PC-3 (cell line): ENCODE data around the gene BRD4. TPM values are rescaled to one million over a fixed set of nuclear protein-coding genes. Genes with fewer than 3 reads are reported as not detected.

Source experiments
- ATAC-seq: fragments of 200-7000 bp; cut with Tn5 transposase; 2 replicates; pipeline ENCODE4 v1.9.1; 2020; ENCODE audit warnings: mild to moderate bottlenecking, moderate library complexity
- BruUV-seq: library from RNA; stranded (reverse); fragments of 400-500 nt; replicated peaks from 2 replicates; lab custom pipeline; 2021; lab: Mats Ljungman, UMichigan
- CTCF ChIA-PET: fragments of 300-600 bp; sonication (Branson Sonifier 250); formaldehyde crosslinking; loops from one replicate; lab custom pipeline; 2022; ENCODE audit warnings: antibody characterized with exemption; lab: Charles Lee
- POLR2A ChIA-PET: fragments of 300-600 bp; sonication (Branson Sonifier 250); formaldehyde crosslinking; loops from one replicate; lab custom pipeline; 2022; ENCODE audit warnings: antibody characterized with exemption; ENCODE audit not compliant: unreplicated experiment; lab: Charles Lee
- DNase-seq: peaks from one replicate; pipeline ENCODE4 v3.0.0-alpha.2; 2015
- H2AFZ ChIP-seq: fragments of 300-600 bp; sonication (generic); 2 replicates; pipeline ENCODE4 v1.6.0; 2016; ENCODE audit warnings: antibody characterized with exemption, low read length
- H3F3A ChIP-seq: fragments of 300-600 bp; sonication (generic); one replicate; pipeline ENCODE4 v1.6.0; 2017; ENCODE audit warnings: antibody characterized with exemption, low read length, control low read depth, mild to moderate bottlenecking; ENCODE audit not compliant: unreplicated experiment
- H3K27ac ChIP-seq: fragments of 300-600 bp; sonication (generic); 2 replicates; pipeline ENCODE4 v1.5.1; 2016; ENCODE audit warnings: mild to moderate bottlenecking, low read length
- H3K27me3 ChIP-seq: fragments of 300-600 bp; sonication (generic); 2 replicates; pipeline ENCODE4 v1.6.1; 2016; ENCODE audit warnings: low read length, mixed read lengths
- H3K36me3 ChIP-seq: fragments of 300-600 bp; sonication (generic); 2 replicates; pipeline ENCODE4 v1.6.1; 2016; ENCODE audit warnings: low read depth, mixed run types, low read length, mixed read lengths
- H3K4me1 ChIP-seq: fragments of 300-600 bp; sonication (generic); 2 replicates; pipeline ENCODE4 v1.5.1; 2016; ENCODE audit warnings: low read length; ENCODE audit not compliant: insufficient read depth
- H3K4me2 ChIP-seq: fragments of 300-600 bp; sonication (generic); 2 replicates; pipeline ENCODE4 v1.6.0; 2016; ENCODE audit warnings: low read length
- H3K4me3 ChIP-seq: fragments of 300-600 bp; sonication (generic); 2 replicates; pipeline ENCODE4 v1.5.1; 2016; ENCODE audit warnings: mild to moderate bottlenecking, low read length, mixed read lengths
- H3K79me2 ChIP-seq: fragments of 300-600 bp; sonication (generic); 2 replicates; pipeline ENCODE4 v1.6.1; 2017; ENCODE audit warnings: low read length, mixed read lengths
- H3K9ac ChIP-seq: fragments of 300-600 bp; sonication (generic); 2 replicates; pipeline ENCODE4 v1.6.0; 2016; ENCODE audit warnings: mild to moderate bottlenecking, low read length
- H3K9me2 ChIP-seq: fragments of 300-600 bp; sonication (generic); replicated peaks from 2 replicates; pipeline ENCODE4 v1.6.1; 2016; ENCODE audit warnings: mixed run types, low read length, mixed read lengths
- H3K9me3 ChIP-seq: fragments of 300-600 bp; sonication (generic); 2 replicates; pipeline ENCODE4 v1.6.1; 2016; ENCODE audit warnings: low read length, mixed read lengths
- H4K20me1 ChIP-seq: fragments of 300-600 bp; sonication (generic); 2 replicates; pipeline ENCODE4 v1.6.1; 2016; ENCODE audit warnings: low read length, mixed read lengths
- EZH2 ChIP-seq: fragments of 300-600 bp; sonication (generic); IDR thresholded peaks from one replicate; pipeline ENCODE4 v1.6.1; 2017; ENCODE audit warnings: antibody characterized with exemption, mild to moderate bottlenecking, low read length; ENCODE audit not compliant: unreplicated experiment
- EZH2phosphoT487 ChIP-seq: fragments of 300-600 bp; sonication (generic); IDR thresholded peaks from 2 replicates; pipeline ENCODE4 v1.6.1; 2018; ENCODE audit warnings: mild to moderate bottlenecking, antibody characterized with exemption, low read length, borderline replicate concordance
- intact Hi-C: fragments of 100-400 bp; cut with micrococcal nuclease; formaldehyde crosslinking; loops from 2 replicates; pipeline ENCODE4 v1.9.0; 2023
- total RNA-seq: library from RNA; depleted of rRNA; stranded (reverse); fragments of >200 nt; gene quantifications from 2 replicates; pipeline ENCODE4 v1.2.3, GENCODE V29; 2014
- TF ChIP-seq, protein P1 (sequence below): fragments of 300-600 bp; sonication (generic); conservative IDR thresholded peaks from 2 replicates; pipeline ENCODE4 v1.5.1; 2017; ENCODE audit warnings: antibody characterized with exemption, low read depth, mild to moderate bottlenecking, low read length

BRD4 gene
- total RNA-seq, 1 experiment from 2014 or later = 20.9 TPM

DNA sequence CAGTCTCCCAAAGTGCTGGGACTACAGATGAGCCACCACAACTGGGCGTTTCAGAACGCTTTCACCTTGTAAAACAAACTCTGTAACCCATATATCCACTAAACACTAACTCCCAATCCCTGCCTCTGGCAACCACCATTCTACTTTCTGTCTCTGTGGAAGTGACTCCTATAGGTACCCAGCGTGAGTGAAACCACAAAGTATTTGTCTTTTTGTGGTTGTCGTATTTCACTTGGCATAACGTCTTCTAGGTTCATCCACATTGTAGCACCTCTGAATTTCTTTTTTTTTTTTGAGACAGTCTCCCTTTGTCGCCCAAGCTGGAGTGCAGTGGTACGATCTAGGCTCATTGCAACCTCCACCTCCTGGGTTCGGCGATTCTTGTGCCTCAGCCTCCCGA, 44.8 kb downstream of the BRD4 start:
- Histone ChIP-seq H3K79me2 (peaks cover 100% of the 10 kb centered on the region), H3K4me3 (no peak overlapping the region), H3K9me2 (no peaks in the 10 kb centered on the region), H3K9ac (no peak overlapping the region), H3F3A (no peaks in the 10 kb centered on the region), H2AFZ (no peak overlapping the region), H3K4me2 (no peak overlapping the region), H3K9me3 (no peaks in the 10 kb centered on the region), H4K20me1 (peaks cover 89% of the 10 kb centered on the region), H3K4me1 (peaks cover 18% of the 10 kb centered on the region), H3K27ac (no peak overlapping the region), H3K27me3 (no peaks in the 10 kb centered on the region), H3K36me3 (no peaks in the 10 kb centered on the region; the same call in 1 of the 2 replicates)
- TF ChIP-seq EZH2phosphoT487 (no peak), EZH2 (no peak)
- TF ChIP-seq, protein P1, sequence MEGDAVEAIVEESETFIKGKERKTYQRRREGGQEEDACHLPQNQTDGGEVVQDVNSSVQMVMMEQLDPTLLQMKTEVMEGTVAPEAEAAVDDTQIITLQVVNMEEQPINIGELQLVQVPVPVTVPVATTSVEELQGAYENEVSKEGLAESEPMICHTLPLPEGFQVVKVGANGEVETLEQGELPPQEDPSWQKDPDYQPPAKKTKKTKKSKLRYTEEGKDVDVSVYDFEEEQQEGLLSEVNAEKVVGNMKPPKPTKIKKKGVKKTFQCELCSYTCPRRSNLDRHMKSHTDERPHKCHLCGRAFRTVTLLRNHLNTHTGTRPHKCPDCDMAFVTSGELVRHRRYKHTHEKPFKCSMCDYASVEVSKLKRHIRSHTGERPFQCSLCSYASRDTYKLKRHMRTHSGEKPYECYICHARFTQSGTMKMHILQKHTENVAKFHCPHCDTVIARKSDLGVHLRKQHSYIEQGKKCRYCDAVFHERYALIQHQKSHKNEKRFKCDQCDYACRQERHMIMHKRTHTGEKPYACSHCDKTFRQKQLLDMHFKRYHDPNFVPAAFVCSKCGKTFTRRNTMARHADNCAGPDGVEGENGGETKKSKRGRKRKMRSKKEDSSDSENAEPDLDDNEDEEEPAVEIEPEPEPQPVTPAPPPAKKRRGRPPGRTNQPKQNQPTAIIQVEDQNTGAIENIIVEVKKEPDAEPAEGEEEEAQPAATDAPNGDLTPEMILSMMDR = no peak
- BruUV-seq = no TSS peak
- DNase-seq = no peak
- POLR2A ChIA-PET = no interaction called here
- CTCF ChIA-PET = no interaction called here
- intact Hi-C loops = no loop called here
- no peak for ATAC-seq

GRCh38 chr19:15286688-15287365, 45.5 kb downstream of the BRD4 start:
- peaks cover 91% of the 10 kb centered on the region for H4K20me1 ChIP-seq
- POLR2A ChIA-PET = no interaction called here
- intact Hi-C loops = no loop called here
- H3K79me2 ChIP-seq = peaks cover 100% of the 10 kb centered on the region
- no peak overlapping the region for H3K4me3 ChIP-seq
- no peaks in the 10 kb centered on the region; the same call in 1 of the 2 replicates for H3K36me3 ChIP-seq
- H3K9ac ChIP-seq = no peak overlapping the region
- BruUV-seq = no TSS peak
- peaks cover 18% of the 10 kb centered on the region for H3K4me1 ChIP-seq
- H3K27ac ChIP-seq = no peak overlapping the region
- no peaks in the 10 kb centered on the region for H3K9me3 ChIP-seq
- DNase-seq = no peak
- CTCF ChIA-PET = no interaction called here
- H3F3A ChIP-seq = no peaks in the 10 kb centered on the region
- no peak for ATAC-seq
- no peaks in the 10 kb centered on the region for H3K9me2 ChIP-seq
- H2AFZ ChIP-seq = no peak overlapping the region
- TF ChIP-seq, protein P1 = no peak
- TF ChIP-seq EZH2phosphoT487 (no peak), EZH2 (no peak)
- H3K4me2 ChIP-seq = no peak overlapping the region
- no peaks in the 10 kb centered on the region for H3K27me3 ChIP-seq
